ENCODE data around the gene OPN1SW. TPM values are rescaled to one million over a fixed set of nuclear protein-coding genes. Genes with fewer than 3 reads are reported as not detected.
A peak's percentile ranks its signal among the peaks of the same experiment; 100 is the strongest.

The OPN1SW gene
- total RNA-seq, 3 donors from 2014 or later, result not detected

DNA sequence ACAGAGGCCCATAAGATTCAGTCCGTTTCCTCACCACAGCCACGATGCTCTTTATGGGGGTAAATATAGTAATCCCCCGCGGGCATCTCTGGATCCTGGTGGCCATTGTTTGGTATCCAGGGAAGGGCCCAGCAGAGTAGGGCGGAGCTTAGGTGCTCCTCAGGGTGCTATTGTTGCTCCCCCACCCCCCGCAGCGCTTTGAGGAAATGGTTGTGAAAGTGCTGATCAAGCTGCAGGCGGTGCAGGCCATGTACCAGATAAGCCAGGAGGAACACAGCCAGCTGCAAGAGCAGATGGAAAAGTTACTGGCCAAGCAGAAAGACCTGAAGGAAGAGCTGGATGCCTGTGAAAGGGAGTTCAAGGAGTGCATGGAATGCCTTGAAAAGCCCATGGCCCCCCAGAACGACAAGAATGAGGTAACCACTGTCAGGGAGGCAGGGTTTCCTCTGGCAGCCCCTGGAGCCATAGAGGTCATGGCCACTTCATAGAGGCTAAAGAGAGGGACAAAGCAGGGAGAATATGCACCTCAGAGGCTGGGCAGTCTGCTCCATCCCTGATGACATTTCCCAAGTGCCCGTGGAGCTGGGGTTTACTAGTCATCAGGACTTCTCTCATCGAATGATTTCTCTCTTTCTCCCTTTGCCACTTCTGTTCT, 37.0 kb upstream of the OPN1SW start:
- Histone ChIP-seq H3K4me3 (no peak overlapping the region), H3K9me3 (no peaks in the 10 kb centered on the region), H3K4me1 (ENCODE audit: low read depth) (no peaks in the 10 kb centered on the region), H3K36me3 (ENCODE audit: low read depth) (no peaks in the 10 kb centered on the region)
- intact Hi-C loops (cut with DNase I, micrococcal nuclease), result no loop called here
- DNase-seq (peak in 2 of 3 donors; percentile 42 to 43), ATAC-seq (peak; percentile 65)
- TF ChIP-seq, protein P1, sequence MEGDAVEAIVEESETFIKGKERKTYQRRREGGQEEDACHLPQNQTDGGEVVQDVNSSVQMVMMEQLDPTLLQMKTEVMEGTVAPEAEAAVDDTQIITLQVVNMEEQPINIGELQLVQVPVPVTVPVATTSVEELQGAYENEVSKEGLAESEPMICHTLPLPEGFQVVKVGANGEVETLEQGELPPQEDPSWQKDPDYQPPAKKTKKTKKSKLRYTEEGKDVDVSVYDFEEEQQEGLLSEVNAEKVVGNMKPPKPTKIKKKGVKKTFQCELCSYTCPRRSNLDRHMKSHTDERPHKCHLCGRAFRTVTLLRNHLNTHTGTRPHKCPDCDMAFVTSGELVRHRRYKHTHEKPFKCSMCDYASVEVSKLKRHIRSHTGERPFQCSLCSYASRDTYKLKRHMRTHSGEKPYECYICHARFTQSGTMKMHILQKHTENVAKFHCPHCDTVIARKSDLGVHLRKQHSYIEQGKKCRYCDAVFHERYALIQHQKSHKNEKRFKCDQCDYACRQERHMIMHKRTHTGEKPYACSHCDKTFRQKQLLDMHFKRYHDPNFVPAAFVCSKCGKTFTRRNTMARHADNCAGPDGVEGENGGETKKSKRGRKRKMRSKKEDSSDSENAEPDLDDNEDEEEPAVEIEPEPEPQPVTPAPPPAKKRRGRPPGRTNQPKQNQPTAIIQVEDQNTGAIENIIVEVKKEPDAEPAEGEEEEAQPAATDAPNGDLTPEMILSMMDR (IDR thresholded peaks at IDR 0.05), result no peak

- ATAC-seq, result no peak
- DNase-seq, result no peak
- Histone ChIP-seq H3K4me1 (ENCODE audit: low read depth) (no peaks in the 10 kb centered on the region), H3K9me3 (no peaks in the 10 kb centered on the region), H3K4me3 (no peak overlapping the region), H3K36me3 (ENCODE audit: low read depth) (no peaks in the 10 kb centered on the region)
- intact Hi-C loops (cut with DNase I, micrococcal nuclease), result no loop called here
- TF ChIP-seq, protein P1 (IDR thresholded peaks at IDR 0.05), result no peak
Observed at GRCh38 chr7:128811631-128812430, 36.2 kb upstream of the OPN1SW start.

DNA sequence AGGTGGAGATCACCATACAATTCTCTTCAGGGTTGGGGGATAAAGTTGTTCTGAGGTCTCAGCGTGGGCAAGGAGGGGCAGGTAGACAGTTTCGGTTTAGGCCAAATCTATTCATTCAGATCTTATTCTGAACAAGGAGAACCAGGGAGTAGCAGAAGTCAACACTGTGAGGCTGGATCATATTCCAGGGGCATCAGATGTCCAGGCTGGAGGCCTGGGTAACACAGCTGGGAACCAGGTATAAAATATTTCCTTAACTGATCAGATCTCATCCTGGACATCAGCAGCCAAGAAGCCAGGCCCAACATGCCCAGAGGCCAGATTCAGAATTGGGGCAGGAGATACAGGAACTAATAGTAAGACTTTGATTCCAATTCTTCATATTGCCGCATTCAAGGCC, 35.4 kb upstream of the OPN1SW start:
- H3K4me3 ChIP-seq, result no peak overlapping the region
- H3K9me3 ChIP-seq, result no peaks in the 10 kb centered on the region
- ATAC-seq, result no peak
- no peaks in the 10 kb centered on the region for H3K4me1 ChIP-seq (ENCODE audit: low read depth)
- no peak for DNase-seq
- H3K36me3 ChIP-seq (ENCODE audit: low read depth), result no peaks in the 10 kb centered on the region
- TF ChIP-seq, protein P1 (IDR thresholded peaks at IDR 0.05), result no peak
- intact Hi-C loops (cut with DNase I, micrococcal nuclease), result no loop called here

DNA sequence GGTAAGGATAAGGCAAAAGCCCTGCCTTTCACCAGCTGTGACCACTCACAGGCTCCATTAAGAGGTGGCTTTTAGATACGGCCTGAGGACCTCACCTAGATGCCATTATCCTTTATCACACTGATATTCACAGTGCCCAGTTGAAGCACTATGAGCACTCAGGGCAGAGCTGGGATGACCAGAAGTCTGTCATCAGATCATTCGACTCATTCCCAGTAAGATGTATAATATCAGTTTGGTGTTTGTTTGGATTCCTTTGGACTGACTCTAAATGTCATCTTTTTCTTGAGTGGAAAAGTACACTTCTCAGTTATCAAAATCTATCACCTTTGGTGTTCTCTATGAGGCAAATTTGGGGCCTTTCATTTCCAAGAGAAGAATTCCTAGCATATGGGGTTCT, 34.9 kb upstream of the OPN1SW start:
- DNase-seq, result no peak
- TF ChIP-seq, protein P1 (IDR thresholded peaks at IDR 0.05), result no peak
- Histone ChIP-seq H3K36me3 (ENCODE audit: low read depth) (no peaks in the 10 kb centered on the region), H3K9me3 (no peaks in the 10 kb centered on the region), H3K4me1 (ENCODE audit: low read depth) (no peaks in the 10 kb centered on the region), H3K4me3 (no peak overlapping the region)
- ATAC-seq, result no peak
- intact Hi-C loops (cut with DNase I, micrococcal nuclease), result no loop called here

GRCh38 chr7:128809363-128809762, 33.8 kb upstream of the OPN1SW start:
- TF ChIP-seq, protein P1 (IDR thresholded peaks at IDR 0.05), result no peak
- no peak for DNase-seq
- intact Hi-C loops (cut with DNase I, micrococcal nuclease), result no loop called here
- no peaks in the 10 kb centered on the region for H3K4me1 ChIP-seq (ENCODE audit: low read depth)
- ATAC-seq, result no peak
- no peak overlapping the region for H3K4me3 ChIP-seq
- H3K36me3 ChIP-seq (ENCODE audit: low read depth), result no peaks in the 10 kb centered on the region
- no peaks in the 10 kb centered on the region for H3K9me3 ChIP-seq

Data from mucosa of descending colon (tissue), 3 donors.